SU-DHL-6 (cell line): ENCODE measurements around the gene CYP2W1.

Experiments
- H2AFZ ChIP-seq: fragments of 200-600 bp; sonication (generic); 2 replicates; pipeline ENCODE4 v1.6.1; 2014; ENCODE audit warnings: low read depth, mild to moderate bottlenecking, moderate library complexity, mixed read lengths, antibody characterized with exemption, low read length; ENCODE audit not compliant: severe bottlenecking
- H3F3A ChIP-seq: fragments of 200-600 bp; shearing (Covaris generic); 2 replicates; pipeline ENCODE4 v1.6.0; 2016; ENCODE audit warnings: antibody characterized with exemption, mild to moderate bottlenecking; ENCODE audit not compliant: insufficient read depth
- H3K27ac ChIP-seq: fragments of 200-600 bp; sonication (generic); 2 replicates; pipeline ENCODE4 v1.5.1; 2016; ENCODE audit warnings: low read depth, mild to moderate bottlenecking, low read length, moderate library complexity, mixed read lengths
- H3K27me3 ChIP-seq: fragments of 200-600 bp; sonication (generic), shearing (Covaris generic); 2 replicates; pipeline ENCODE4 v1.6.0; 2014; ENCODE audit warnings: mild to moderate bottlenecking, low read length
- H3K36me3 ChIP-seq: fragments of 200-600 bp; sonication (generic); 2 replicates; pipeline ENCODE4 v1.6.1; 2014; ENCODE audit warnings: mild to moderate bottlenecking, low read length, mixed read lengths
- H3K4me2 ChIP-seq: fragments of 300-600, 200-600 bp; shearing (Covaris generic), sonication (generic); 2 replicates; pipeline ENCODE4 v1.6.0; 2014; ENCODE audit warnings: low read length, low read depth, mild to moderate bottlenecking; ENCODE audit not compliant: poor library complexity, severe bottlenecking
- H3K4me3 ChIP-seq: fragments of 200-600 bp; sonication (generic); 2 replicates; pipeline ENCODE4 v1.5.1; 2014; ENCODE audit warnings: antibody characterized with exemption, low read length, mild to moderate bottlenecking, mixed read lengths; ENCODE audit not compliant: insufficient read depth, poor library complexity, severe bottlenecking
- H3K79me2 ChIP-seq: fragments of 200-600 bp; sonication (generic); 2 replicates; pipeline ENCODE4 v1.6.1; 2014; ENCODE audit warnings: mild to moderate bottlenecking, low read length, moderate library complexity; ENCODE audit not compliant: insufficient read depth
- H3K9ac ChIP-seq: fragments of 200-600 bp; sonication (generic); 2 replicates; pipeline ENCODE4 v1.7.0; 2014; ENCODE audit warnings: mild to moderate bottlenecking, low read length
- H3K9me2 ChIP-seq: fragments of 200-600 bp; sonication (generic); replicated peaks from 2 replicates; pipeline ENCODE4 v1.6.1; 2014; ENCODE audit warnings: low read length; ENCODE audit not compliant: insufficient read depth
- H3K9me3 ChIP-seq: fragments of 200-600 bp; sonication (generic); 2 replicates; pipeline ENCODE4 v1.6.1; 2014; ENCODE audit warnings: low read length, mixed read lengths; ENCODE audit not compliant: insufficient read depth
- H4K20me1 ChIP-seq: fragments of 200-600 bp; sonication (generic); 2 replicates; pipeline ENCODE4 v1.6.1; 2014; ENCODE audit warnings: low read depth, mild to moderate bottlenecking, antibody characterized with exemption, low read length, moderate library complexity, mixed read lengths
- EZH2phosphoT487 ChIP-seq: fragments of 200-600 bp; sonication (generic), shearing (Covaris generic); conservative IDR thresholded peaks from 2 replicates; pipeline ENCODE4 v1.6.1; 2018; ENCODE audit warnings: mild to moderate bottlenecking, antibody characterized with exemption, low read length, moderate library complexity, mixed read lengths
- TF ChIP-seq, protein P1 (sequence below): fragments of 200-600 bp; sonication (generic); IDR thresholded peaks from one replicate; pipeline ENCODE4 v1.5.1; 2017; ENCODE audit warnings: antibody characterized with exemption, mild to moderate bottlenecking, low read length, moderate library complexity; ENCODE audit not compliant: insufficient read depth, poor library complexity, severe bottlenecking

Gene CYP2W1

DNA sequence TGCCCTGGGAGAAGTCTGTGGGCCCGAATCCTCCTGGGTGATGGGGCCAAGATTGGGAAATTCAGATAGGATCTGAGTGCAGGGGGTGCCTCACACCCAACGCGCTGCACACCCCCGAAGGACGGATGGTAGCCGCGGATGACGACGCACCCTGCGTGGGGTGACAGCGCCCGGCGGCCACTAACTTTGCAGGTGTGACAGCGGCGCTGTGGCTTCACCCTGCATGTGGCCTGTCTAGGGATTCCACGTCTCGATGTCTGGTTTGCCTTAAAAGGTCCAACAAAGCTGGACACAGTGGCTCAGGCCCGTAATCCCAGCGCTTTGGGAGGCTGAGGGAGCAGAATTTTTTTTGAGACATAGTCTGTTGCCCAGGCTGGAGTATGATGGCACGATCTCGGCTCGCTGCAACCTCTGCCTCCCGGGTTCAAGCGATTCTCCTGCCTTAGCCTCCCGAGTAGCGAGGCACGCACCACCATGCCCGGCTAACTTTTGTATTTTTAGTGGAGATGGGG lies 47.1 kb upstream of the CYP2W1 start:
- Histone ChIP-seq H3K4me2 (no peak overlapping the region), H3K9ac (no peak overlapping the region), H3K27ac (no peak overlapping the region)

DNA sequence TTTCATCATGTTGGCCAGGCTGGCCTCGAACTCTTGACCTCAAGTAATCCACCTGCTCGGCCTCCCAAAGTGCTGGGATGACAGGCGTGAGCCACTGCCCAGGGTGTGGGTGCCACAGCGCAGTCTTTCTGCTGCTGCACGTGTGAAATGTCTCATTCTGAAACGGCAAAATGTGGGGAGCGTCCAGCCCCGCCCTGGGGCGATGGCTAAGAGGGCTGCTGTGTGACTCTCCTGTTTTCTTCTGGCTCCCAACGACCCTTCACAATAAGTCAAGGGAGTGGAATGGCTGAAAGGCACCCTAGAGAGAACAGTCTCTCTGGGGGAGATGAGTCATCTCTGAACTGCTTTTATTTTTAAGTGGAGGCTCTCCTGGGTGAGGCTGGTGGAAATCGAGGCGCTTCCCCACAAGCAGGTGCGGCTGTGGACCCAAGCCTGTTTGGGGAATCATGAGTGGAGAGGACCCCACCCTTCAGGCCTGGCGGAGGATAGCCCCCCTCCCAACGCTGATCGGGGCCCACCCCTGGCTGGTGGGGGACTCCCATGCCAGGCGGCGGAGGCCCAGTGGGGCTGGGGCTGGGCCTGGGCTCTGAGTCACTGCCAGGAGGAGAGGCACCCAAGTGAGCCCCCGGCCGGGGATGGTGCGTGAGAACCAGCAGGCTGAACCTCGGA lies 46.5 kb upstream of the CYP2W1 start:
- Histone ChIP-seq H4K20me1 (no peaks in the 10 kb centered on the region), H3K4me3 (no peak overlapping the region), H3K27ac (no peak overlapping the region), H3K9me3 (peaks cover 8% of the 10 kb centered on the region; the same call in 1 of the 2 replicates), H3K9me2 (no peaks in the 10 kb centered on the region), H3F3A (no peaks in the 10 kb centered on the region), H3K79me2 (no peaks in the 10 kb centered on the region), H3K36me3 (no peaks in the 10 kb centered on the region), H3K4me2 (no peak overlapping the region), H3K27me3 (no peaks in the 10 kb centered on the region; the same call in 1 of the 2 replicates), H3K9ac (no peak overlapping the region), H2AFZ (no peak overlapping the region)
- no peak for TF ChIP-seq EZH2phosphoT487
- TF ChIP-seq, protein P1, sequence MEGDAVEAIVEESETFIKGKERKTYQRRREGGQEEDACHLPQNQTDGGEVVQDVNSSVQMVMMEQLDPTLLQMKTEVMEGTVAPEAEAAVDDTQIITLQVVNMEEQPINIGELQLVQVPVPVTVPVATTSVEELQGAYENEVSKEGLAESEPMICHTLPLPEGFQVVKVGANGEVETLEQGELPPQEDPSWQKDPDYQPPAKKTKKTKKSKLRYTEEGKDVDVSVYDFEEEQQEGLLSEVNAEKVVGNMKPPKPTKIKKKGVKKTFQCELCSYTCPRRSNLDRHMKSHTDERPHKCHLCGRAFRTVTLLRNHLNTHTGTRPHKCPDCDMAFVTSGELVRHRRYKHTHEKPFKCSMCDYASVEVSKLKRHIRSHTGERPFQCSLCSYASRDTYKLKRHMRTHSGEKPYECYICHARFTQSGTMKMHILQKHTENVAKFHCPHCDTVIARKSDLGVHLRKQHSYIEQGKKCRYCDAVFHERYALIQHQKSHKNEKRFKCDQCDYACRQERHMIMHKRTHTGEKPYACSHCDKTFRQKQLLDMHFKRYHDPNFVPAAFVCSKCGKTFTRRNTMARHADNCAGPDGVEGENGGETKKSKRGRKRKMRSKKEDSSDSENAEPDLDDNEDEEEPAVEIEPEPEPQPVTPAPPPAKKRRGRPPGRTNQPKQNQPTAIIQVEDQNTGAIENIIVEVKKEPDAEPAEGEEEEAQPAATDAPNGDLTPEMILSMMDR, result no peak

More for the DNA sequence above, 47.1 kb upstream of the CYP2W1 start:
- Histone ChIP-seq H3K9me3 (peaks cover 8% of the 10 kb centered on the region; the same call in 1 of the 2 replicates), H2AFZ (no peak overlapping the region), H3K79me2 (no peaks in the 10 kb centered on the region), H4K20me1 (no peaks in the 10 kb centered on the region), H3F3A (no peaks in the 10 kb centered on the region), H3K4me3 (no peak overlapping the region), H3K36me3 (no peaks in the 10 kb centered on the region), H3K9me2 (no peaks in the 10 kb centered on the region), H3K27me3 (no peaks in the 10 kb centered on the region)
- TF ChIP-seq EZH2phosphoT487, result no peak
- TF ChIP-seq, protein P1, result no peak

DNA sequence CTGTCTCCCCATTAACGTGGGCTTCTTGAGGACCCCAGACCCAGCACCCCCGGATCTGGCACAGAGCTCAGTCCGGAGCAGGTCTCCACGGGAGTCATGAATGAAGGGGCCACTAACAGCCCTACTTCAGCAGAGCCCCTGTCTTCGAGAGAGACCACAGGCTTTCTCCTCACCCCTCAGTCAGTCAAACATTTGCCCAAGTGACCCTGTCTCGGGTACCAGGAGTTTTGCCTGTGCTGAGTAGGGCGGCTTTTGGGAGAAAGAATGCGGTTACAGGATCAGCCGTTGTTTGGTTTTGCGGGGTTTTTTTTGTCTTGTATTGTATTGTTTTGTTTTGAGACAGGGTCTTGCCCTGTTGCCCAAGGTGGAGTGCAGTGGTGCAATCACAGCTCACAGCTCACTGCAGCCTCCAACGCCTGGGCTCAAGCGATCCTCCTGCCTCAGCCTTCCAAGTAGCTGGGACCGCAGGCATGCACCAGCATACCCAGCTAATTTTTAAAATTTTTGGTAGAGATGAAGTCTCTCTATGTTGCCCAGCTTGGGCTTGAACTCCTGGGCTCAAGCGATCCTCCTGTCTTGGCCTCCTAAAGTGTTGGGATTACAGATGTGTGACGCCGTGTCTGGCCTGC lies 45.0 kb upstream of the CYP2W1 start:
- TF ChIP-seq EZH2phosphoT487, result no peak
- TF ChIP-seq, protein P1, result no peak
- H4K20me1 ChIP-seq, result no peaks in the 10 kb centered on the region

More for the DNA sequence above, 45.0 kb upstream of the CYP2W1 start:
- Histone ChIP-seq H3K27me3 (no peaks in the 10 kb centered on the region; the same call in 1 of the 2 replicates), H3K9me3 (peaks cover 8% of the 10 kb centered on the region; the same call in 1 of the 2 replicates), H3K36me3 (no peaks in the 10 kb centered on the region), H3K79me2 (no peaks in the 10 kb centered on the region), H3K9me2 (no peaks in the 10 kb centered on the region), H3F3A (no peaks in the 10 kb centered on the region), H3K27ac (no peak overlapping the region), H3K9ac (no peak overlapping the region), H2AFZ (no peak overlapping the region), H3K4me3 (no peak overlapping the region), H3K4me2 (no peak overlapping the region)
